Ramos (cell line): ENCODE results near the gene STK17B.

Source experiments
- in situ Hi-C: fragments of 300-500 bp; cut with MboI; formaldehyde crosslinking; loops from one replicate; pipeline ENCODE4 v1.14.3; 2022; ENCODE audit warnings: low sequenced_read_pairs; ENCODE audit not compliant: unreplicated experiment

The STK17B gene

DNA sequence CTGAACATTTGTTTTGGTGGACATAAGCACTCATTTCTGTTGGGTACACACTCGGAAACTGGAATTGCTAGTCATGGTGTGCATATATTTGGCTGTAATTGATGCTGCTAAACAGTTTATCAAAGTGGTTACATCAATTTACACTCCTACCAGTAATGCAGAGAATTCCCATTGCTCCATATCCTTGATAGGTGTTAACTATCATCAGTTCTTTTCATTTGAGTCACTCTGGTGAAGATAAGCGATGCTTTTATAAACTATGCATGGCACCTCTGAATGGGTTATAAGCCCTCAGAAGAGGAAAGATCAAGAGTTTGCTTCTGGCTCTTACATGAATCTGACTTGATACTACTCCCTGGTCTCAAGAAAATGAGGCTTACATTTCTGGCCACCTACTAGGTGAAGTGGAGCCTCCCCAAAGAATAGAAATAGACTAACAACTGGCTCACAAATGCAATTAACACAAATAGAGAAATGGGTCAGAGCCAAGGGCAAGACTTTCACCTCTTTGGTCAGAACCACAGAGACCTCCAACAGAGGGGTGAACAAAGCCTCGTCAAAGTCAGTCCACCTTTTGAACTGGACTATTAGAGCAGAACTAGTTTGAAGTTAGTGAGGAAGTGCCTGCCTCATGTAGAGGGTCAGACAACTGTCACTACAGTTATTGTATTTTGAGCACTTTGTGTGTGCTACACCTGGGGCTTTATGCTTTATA lies 15.0 kb upstream of the STK17B start:
- in situ Hi-C loops: loop anchor here (25.0 kb wide), 2 partner anchors 951 to 1326 kb away; partner anchors contain the start of genes HSPE1 and MOB4

DNA sequence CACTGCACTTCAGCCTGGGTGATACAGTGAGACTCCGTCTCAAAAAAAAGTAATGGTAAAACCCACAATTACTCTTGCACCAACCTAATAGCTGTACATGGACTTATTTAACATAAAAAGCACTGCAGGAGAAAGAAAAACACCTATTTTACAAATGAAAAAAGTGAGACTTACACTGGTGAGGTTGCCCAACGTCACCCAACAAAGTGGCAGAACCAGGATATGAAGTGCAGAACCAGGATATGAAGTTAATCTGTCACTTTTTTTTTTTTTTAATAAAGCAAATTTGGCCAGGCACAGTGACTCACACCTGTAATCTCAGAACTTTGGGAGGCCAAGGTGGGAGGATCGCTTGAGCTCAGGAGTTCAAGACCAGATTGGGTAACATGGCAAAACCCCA lies 13.5 kb upstream of the STK17B start:
- in situ Hi-C loops: loop anchor here (25.0 kb wide), 2 partner anchors 952 to 1327 kb away; partner anchors contain the start of genes HSPE1 and MOB4

DNA sequence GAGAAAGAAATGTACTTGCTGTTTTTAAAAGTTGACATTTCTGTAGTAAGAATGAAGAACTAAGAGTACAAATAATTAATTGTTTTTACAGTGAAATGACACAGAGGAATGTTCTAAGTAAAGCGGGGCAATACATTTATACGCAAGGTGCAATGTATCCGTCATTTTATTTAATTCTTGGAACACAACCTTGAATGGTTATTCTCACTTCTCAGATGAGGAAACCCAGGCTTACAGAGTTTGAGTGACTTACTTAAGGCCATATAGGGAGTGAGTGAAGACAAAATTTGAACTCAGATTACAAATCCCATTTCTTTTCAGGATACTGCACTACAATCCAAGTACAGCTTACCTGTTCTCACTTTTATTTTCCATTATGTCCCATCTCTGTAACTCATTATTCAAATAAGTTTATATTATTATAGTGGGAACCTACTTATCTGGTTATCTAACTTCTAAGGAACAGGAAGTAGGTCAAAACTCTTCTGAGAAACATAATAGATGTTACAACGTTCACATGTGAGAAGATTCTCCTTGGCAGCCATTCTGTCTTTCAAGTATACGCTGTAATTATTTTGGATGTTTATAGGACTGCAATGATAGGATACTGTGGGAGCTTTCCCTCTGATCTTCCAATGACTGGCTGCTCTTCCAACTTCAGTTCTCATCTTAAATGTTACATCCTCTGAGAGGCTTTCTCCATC lies 12.3 kb upstream of the STK17B start:
- in situ Hi-C loops: loop anchor here (25.0 kb wide), 2 partner anchors 954 to 1329 kb away; partner anchors contain the start of genes HSPE1 and MOB4

DNA sequence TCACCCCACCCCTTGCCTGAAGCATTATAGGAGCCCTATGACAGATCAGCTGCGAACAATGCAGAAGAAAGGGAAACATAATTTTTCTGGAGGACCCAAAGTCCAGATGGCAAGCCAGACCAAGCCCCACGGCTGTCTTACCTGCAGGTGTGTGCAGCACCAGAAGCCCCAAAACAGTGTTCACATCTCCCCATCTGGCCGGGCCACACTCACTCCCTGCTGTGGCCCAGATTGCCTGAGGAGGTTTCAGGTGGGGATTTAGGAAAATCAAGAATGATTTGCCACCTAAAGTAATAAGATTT lies 11.7 kb upstream of the STK17B start:
- in situ Hi-C loops: loop anchor here (25.0 kb wide), 2 partner anchors 954 to 1329 kb away; partner anchors contain the start of genes HSPE1 and MOB4

DNA sequence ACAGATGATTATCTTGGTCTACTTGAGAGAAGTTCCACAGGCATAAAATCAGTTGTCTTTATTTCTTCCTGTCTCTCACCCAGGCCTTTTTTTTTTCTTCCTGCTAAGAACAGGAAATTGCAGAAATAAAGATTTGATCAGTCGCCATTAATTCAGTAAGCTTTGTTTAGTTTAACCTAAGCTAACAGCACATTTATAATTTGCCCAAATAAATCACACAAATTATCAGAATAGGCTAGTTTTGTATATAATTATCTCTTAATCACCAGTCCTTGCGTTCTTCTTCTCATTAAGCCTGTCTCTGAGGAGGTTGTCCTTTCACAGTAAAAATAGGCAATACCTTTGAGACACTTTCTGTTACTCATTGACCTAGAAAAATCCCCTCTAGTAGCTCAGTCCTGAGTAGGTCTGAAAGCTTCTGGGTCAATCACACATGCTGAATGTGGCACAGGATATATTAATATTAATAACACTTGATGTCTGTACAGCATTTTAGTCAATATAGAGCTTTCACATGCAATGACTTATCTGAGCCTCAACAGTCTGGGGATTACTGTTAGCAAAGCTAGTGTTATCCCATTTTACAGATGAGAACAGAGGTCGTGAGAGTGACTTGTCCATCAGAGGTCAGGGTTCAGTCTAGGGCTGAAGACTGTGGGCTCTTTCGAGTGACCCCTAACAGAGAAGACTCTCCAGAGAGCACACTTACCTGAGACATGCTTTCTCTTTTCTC lies 11.2 kb upstream of the STK17B start:
- in situ Hi-C loops: loop anchor here (25.0 kb wide), 2 partner anchors 955 to 1330 kb away; partner anchors contain the start of genes HSPE1 and MOB4

DNA sequence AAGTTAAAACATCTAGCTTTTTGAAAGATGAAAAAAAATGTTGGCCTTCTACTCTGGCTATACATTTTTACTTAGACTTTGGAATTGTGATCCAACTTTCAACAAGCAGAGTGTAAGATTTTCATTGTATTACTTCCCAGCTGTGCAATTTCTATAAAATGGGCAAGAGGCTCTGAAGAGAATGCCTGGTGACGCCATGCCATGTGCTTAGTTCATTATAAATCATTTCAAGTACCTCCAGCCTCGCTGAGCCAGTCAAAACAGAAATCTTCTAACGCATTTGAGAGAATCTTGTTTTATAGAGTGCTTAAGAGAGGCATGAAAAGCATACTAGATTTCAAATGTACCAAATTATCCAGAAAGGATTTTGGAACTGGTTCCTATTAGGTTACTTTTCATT lies 10.1 kb upstream of the STK17B start:
- in situ Hi-C loops: loop anchor here (25.0 kb wide), 2 partner anchors 956 to 1331 kb away; partner anchors contain the start of genes HSPE1 and MOB4

DNA sequence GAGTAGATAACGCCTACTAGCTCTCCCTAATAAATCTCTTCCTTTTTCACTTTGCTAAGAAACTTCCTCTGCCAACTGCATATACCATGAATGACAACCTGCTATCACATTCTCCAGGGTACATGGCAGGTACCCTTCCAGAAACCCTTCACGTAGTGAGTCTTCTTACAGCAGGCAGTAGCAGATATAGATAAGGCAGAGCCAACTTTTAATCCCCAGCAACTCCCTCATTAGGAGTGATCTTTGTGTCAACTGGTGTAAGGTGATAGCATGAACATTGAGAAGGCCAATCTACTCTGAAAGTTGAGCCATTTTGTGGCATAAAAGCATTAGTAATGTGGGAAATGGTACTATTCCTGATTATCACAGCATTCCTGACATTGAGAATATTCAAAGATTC lies 5.7 kb upstream of the STK17B start:
- in situ Hi-C loops: loop anchor here (5.0 to 25.0 kb wide), 3 partner anchors 60 to 1335 kb away; partner anchors contain the start of genes HSPE1 and MOB4

DNA sequence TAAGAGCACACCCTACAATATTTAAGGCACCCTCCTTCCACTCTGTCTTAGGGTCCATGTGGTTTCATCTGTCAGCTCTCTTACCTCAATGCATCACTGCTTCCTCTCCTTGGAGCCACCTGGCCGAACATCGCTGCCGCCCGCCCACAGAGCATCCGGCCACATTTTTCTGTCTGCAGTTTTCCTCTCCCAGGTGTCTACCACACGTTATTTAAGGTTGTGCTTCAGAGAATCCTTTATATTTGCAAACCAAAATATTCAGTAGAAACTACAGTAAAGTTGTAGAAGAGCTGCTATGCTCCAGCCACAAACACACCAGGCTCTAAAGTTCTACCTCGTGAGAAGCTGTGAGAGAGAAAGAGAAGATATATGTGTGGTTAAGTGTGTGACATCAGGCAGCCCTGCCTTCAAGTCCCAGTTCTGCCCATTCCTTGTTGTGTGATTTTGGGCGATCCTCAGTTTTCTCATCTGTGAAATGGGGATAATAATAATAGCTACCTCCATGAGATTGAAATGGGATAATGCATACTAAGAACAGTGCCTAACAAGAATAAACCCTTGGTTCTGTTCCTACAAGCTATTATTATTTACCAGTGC lies 4.9 kb upstream of the STK17B start:
- in situ Hi-C loops: loop anchor here (5.0 to 25.0 kb wide), 3 partner anchors 61 to 1336 kb away; partner anchors contain the start of genes HSPE1 and MOB4

DNA sequence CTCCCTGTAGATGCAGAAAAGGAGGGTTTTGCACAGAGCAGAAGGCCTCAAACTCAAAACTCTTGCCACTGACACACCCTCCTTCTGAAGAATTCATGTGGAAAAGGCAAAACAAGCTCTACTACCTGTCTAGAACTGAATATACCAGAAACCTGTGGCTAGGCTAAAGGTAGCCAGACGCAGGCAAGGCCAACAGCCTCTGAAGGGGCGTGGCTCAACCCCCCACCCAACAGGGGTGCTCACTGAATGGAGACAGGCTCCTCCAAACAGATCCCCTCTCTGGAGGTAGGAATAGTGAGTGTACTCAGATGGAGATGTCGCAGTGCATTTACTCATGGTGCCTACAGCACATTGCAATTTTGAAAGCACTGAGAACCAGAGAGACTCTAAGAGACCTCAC lies 3.0 kb upstream of the STK17B start:
- in situ Hi-C loops: loop anchor here (5.0 kb wide), 1 partner anchor 98 kb away; no protein-coding TSS in a partner anchor

DNA sequence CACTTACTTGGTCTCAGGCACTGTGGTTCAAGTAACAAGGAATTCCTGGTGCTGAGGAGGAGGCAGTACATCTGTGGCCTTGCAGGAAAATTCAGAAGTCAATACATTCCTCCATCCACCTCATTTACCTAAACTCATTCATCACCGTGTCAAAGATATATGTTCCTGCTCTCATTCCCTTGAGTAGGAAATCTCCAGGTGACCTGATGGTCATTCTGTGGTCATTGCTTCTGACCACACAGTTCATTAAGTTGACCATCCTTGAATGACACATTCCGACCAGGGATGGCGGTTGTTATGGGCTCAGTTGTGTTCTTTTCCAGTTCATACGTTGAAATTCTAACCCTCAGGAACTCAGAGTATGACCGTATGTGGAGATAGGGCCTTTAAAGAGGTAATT lies 2.1 kb upstream of the STK17B start:
- in situ Hi-C loops: loop anchor here (5.0 kb wide), 1 partner anchor 99 kb away; no protein-coding TSS in a partner anchor

DNA sequence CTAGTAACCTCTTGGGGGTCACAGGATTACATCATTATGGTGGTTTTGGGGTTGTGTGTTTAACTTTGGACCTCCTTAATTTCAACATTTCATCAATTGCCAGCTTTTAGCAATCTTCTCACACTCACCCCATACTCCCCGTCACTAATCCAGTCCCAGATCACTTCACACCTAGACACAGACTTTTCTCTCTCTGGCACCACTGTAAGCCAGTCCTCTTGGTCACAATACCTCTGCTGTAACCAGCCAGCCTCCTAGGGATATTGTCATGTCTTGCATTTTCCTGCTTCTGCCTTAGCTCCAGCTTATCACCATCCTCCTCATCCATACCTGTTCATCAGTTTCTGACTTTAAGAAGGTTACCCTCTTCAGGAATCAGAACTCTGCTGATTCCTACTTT lies 1.6 kb upstream of the STK17B start:
- in situ Hi-C loops: loop anchor here (5.0 kb wide), 1 partner anchor 99 kb away; no protein-coding TSS in a partner anchor

DNA sequence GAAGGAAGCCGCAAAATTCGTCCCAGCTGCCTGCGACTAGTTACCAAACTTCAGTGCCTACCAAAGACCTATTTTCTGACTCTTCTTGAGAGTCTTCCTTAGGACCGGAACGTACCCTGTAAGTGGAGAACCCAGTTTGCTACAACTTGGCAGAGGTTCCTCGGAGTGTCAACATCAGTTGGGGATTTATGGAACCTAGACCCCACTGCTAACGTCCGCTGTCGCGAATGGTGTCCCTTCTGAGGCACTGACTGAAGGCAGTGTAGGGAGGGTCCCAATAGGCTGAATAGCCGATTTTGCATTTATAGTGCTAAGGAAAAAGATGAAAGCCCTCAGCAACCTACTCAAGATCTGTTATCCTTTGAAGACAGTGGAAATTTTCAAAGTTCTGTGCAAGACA lies 568 bp upstream of the STK17B start:
- in situ Hi-C loops: loop anchor here (5.0 kb wide), 1 partner anchor 100 kb away; no protein-coding TSS in a partner anchor

DNA sequence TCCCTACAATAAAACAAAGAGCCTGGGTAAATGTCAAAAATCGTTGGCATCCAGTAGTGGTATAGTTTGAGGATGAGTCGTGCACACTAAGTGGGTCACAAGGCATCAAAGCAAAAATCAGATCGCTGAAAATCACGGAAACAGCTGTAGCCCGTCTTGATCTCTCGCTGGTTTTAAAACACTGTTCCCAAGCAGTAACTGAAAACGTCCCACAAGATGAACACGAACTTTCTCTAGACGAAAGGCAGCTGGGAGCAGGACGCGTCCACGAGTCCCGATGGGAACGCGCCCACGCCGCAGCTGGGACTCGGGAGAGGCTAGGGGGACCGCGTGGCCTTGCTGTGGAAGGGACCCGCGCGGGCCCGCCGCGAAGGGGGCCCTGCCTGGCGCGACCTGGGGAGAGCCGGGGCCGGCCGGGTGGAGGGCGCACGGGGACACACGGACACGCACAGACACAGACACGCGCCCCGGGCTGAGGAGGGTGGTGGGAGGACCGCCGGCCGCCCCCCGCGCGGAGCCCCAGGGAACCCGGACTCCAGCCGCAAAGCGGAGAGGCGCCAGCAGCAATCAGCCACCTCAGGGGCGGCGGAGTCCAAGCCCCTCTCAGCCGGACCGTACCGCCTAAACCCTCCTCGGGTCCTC lies 651 bp downstream of the STK17B start:
- in situ Hi-C loops: loop anchor here (5.0 kb wide), 1 partner anchor 102 kb away; no protein-coding TSS in a partner anchor

DNA sequence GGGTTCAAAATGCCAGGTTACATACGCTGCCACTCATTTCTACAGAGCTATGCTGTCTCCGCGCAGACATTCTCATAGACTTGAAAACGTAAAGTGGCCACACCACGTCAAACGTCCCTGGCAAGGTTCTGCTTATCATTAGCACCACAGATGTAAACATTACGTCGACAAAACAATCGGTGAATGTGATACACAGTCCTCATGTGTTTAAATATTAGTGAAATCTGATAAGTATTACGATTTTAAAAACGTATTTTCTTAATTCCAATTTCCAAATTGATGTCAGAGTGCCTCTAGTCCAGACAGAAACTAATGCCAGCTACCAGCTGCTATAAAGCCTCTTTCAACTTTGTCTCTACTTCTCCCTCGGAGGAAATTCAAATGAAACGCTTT lies 1.2 kb downstream of the STK17B start:
- in situ Hi-C loops: loop anchor here (5.0 kb wide), 1 partner anchor 102 kb away; no protein-coding TSS in a partner anchor

DNA sequence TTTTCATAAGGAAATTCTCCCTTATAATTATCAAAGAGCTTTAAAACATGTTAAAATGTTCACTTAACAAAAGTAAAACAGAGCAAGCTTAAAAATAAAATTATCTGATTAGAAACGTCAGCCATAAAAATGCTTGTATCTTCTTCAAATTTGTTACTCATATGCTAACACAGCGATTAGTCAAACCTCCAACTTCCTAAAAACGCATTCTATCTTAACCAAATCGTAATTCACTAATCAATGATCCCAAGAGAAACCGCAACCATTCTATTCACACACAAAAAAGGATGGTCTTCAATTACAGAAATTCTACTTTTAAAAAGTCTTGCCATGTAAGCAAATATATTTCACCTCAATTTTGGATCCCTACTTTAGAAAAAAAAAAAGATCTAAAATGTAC lies 1.9 kb downstream of the STK17B start:
- in situ Hi-C loops: no loop called here

DNA sequence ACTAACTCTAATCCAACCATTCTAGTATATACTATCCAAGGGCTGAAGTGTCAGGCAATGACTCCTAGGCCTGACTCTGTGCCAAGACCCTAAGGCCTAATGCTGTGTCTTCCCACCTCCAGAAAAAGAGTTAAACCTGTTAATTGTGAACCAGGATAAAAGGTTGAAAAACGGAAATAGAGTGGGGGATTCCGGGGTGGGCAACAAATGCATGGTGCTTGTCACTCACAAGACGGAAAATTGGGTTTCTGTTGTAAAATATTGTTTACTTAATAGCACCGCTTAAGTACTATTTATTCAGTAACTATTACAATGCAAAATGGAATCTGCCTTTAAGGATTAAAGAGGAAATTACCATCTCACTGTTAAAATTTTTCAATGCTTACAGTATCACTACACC lies 3.2 kb downstream of the STK17B start:
- in situ Hi-C loops: no loop called here

DNA sequence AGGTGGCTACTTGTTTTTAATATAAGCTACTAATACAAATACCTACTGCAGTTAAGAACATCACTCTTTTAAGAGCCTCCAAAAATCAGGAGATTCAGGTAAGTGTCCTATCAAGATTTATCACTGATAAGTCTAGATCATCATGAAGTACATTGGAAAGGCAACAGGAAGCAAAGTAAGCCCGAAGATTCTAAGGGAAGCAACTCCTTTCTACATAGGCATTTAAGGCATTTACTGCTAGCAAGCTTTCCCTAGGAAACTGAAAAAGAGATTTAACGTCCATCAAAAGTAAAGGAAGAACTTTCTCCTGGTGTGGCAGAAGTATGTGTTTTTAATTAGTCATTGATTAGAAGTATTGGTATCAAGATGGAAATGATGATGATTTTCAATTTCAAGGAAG lies 3.7 kb downstream of the STK17B start:
- in situ Hi-C loops: no loop called here

DNA sequence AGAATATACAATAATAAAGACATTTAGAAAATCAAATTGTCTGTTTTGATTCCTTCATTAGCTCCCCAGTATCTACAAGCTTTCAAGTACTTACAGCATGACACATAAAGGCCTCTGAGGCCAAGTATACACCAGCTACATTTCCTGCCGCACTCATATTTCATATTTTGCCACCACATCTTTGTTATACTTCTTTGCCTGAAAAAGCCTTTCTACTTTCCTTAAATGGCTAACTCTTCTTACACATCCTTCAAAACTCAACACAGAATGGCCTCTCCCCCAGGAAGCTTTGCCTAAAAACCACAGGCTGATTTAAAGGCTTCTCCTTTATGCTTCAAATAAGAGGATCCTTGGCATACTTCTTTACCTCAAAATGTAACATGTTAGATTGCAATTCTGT lies 4.5 kb downstream of the STK17B start:
- in situ Hi-C loops: no loop called here

DNA sequence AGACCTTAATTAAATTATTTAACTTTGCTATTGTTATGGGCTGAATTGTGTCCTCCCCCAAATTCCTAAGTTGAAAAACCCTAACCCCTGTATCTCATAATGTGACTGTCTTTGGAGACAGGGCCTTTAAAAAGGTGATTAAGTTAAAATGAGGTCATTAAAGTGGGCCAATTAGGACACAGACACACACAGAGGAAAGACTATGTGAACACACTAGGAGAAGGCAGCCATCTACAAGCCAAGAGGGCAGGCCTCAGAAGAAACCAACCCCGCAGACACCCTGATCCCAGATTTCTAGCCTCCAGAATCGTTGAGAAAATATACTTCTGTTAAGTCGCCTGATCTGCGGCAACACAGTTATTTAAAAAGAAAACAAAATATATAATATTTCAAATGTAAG lies 6.4 kb downstream of the STK17B start:
- in situ Hi-C loops: no loop called here
